GM19328 (cell line): ENCODE measurements around the gene DLGAP1.
"Not testable (repeated sequence)": the region's sequence is repeated elsewhere in the genome, so short reads cannot be mapped to it uniquely, and the experiment has no call there.

Source experiments
- ATAC-seq: cut with Tn5 transposase; IDR thresholded peaks from one replicate; pipeline ENCODE4 v1.9.1; 2021; ENCODE audit warnings: mild to moderate bottlenecking, moderate library complexity; ENCODE audit not compliant: unreplicated experiment

The DLGAP1 gene

GRCh38 chr18:3581890-3582289, 873.2 kb downstream of the DLGAP1 start:
- no peak for ATAC-seq

GRCh38 chr18:3580523-3581025, 874.5 kb downstream of the DLGAP1 start:
- ATAC-seq = not testable (repeated sequence)

DNA sequence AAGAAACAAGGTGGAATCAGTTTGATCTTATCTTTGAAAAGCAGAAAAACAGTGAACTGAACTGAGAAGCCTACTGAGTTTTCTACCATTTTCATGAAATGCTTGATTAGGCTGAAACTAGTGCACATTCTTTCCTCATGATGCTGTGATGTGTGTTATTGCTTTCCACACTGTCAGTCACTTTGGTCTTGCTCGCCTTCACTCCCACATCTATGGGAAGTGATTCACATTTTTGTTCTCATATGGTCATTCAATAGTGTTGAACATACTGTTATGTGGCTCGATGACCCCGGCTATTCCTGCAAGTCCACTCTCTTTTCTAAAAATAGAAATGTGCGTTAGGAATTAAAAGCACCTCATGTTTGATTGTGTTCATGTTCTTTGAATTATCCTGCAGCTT, 875.4 kb downstream of the DLGAP1 start:
- ATAC-seq = no peak

GRCh38 chr18:3578621-3579020, 876.5 kb downstream of the DLGAP1 start:
- ATAC-seq = no peak

DNA sequence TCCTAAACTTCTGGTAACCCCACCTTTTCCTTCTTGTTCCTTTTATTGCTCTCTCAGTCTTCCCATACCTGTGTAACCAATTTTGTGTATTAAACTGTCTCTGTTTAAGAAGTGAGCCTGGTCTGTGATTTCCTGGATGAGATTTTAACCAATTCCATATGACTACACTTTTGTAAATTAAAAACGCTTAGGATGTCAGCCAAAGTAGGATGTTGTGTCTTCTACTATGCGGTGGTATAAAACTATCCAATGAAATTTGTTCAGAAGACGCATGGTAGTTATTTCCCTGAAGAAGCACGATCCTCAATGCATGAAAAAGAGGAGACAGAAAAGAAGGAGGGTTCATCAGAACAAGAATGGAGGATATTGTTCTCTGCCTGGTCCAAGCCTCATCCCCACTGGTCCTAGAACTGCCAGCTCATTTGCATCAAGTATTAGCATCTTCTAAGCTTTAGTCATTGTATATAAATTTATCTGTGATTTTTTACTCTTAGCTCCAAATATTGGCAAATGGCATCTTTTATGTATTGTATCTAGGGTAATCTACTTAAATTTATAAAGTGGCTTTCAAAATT, 877.7 kb downstream of the DLGAP1 start:
- no peak for ATAC-seq

DNA sequence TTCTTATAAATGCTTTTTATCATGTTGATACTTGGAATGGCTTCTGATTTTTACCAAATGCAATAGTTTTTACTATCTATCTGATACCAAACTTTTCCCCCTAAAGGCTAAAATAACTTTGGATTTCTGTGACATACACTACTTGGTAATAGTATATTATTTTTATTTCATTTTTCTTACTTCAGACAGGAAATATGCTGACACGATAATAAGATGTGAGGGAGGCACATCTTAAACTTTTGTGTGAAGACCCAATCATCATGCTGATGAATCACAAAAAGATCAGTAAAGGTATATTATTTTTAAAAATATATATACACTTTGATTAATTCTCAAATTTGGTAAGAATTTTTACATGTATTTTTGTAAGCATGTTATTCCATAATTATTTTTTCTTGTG, 882.3 kb downstream of the DLGAP1 start:
- no peak for ATAC-seq

DNA sequence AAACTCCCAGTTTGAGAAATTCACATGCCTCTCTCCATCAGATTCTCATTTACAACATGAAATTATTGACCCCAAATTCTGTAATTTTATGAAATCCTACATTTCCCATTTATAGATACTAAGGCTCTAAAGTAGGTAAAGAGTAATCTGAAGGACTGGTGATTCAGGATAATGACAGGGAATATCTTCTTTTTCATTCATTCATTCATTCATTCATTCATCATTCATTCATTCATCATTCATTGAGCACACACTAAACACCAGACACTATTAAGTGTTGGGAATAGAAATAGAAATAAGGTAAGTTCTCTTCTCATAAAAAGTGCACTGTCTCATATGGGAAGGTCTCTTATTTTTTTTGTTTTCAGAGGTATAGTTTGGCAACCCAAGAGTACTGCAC, 888.3 kb downstream of the DLGAP1 start:
- no peak for ATAC-seq

DNA sequence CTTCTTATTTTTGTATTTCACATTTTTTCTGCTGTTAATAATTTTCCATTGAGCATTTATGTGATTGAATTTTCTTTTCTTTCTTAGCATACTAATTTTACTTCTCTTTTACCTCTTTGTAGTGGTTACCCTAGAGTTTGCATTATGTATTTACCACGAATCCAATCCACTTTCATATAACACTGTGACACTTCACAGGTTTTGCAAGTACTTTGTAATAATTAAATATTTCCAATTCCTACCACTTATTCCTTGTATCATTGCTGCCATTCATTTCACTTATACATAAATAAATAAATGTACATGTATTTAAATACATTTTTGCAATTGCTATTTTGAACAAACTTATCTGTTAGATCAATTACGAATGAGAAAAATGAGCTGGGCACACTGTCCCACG, 894.4 kb downstream of the DLGAP1 start:
- ATAC-seq = no peak

DNA sequence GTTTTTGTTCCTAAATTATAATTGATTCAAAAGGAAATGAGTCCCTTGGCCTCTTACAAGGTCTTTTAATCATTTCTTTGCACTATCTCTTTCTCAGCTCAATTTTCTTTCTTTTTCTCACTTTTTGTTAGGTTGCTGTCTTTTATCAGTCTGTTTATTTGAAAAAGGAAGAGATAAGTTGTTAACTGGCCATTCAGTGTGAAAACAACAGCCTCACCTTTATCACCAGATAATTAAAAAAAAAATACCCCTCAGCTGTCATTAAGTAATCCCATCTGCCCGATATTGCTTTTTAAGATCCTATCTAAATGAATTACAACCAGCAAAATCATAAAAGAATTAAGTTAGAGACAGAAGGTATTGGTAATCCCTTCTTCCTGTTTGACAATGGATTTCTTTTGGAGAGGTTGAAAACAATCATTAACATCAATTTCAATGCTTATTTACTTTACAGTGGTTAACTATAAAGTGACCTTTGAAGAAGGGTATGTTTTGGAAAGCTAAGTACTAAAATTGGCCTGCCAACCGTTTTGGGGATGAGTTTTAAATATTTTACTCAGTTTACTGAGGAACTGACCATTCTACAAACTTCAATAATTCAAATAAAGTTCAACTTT, 900.2 kb downstream of the DLGAP1 start:
- no peak for ATAC-seq

DNA sequence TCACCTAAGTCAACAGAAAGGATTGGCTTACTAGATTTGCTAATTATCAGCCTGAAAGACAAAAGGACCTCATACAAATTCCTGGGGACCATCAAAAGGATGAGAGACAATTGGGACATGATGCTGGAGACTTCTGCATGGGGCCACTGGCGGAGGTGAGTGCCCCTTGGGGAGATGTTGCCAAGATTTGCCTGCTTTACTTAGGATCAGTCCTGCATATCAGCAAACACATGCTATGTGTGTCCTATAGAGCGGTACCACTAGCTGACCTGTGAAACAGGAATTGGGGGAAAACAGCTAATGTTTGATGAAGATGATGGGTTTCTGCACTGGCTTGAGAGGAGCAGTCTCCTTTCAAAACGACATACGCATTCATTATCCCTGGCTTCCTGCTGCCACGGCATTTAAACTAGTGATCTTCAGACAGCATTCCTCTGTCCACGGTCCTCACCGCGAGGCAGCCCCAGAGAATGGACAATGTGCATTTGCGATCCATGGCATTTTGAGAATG, 901.0 kb downstream of the DLGAP1 start:
- ATAC-seq = no peak

DNA sequence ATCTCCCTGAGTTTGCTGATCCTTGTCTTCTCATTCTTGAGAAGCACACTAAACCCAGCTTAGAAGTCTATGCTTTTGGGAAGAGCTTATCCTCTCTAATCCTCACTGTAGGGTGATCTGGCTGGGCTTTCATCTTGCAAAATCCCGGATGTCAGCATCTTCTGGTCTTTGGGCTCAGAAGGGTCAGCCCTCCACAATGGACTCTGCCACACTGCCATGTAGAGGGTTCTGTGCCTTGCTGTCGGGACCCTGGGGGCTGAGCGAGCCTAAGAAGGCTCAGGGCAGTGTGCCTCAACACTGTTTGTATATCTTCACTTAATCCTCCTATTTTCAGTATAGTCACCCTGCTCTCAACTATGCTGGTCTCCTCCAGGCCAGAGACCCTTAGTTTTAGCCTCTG, 902.8 kb downstream of the DLGAP1 start:
- no peak for ATAC-seq

DNA sequence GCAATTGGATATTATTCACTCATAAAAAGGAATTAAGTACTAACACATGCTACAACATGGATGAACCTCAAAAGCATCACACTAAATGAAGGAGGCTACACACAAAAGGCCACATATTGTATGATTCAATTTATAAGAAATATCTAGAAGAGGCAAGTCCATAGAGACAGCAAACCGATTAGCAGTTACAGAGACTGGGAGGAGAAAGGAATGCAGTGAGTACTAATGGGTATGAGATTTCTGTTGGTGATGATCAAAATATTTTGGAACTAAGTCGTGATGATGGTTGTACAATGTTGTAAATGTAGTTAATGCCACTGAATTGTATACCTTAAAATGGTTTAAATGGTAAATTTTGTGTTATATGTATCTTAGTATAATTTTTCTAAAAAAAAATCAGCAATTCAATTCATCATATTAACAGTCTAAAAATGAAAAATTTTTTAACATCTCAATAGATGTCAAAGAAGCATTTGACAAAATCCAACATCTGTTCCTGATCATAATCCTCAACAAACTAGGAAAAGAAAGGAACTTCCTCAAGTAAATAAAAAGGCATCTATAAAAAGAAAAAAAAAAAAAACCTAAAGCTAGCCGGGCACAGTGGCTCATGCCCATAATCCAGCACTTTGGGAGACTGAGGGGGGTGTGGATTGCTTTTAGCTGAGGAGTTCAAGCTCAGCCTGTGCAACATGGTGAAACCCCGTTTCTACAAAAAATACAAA, 907.1 kb downstream of the DLGAP1 start:
- ATAC-seq = no peak

DNA sequence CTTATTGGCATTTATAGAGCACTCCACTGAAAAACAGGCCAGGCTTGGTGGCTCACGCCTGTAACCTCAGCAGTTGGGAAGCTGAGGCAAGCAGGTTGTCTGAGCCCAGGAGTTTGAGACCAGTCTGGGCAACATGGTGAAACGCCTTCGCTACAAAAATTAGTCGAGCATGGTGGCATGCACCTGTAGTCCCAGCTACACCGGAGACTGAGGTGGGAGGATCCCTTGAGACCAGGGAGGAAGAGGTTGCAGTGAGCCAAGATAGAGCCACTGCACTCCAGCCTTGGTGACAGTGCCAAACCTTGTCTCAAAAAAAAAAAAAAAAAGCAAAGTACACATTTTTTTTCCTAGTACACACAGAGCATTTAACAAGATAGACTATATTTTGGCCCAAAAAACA, 909.0 kb downstream of the DLGAP1 start:
- ATAC-seq = no peak

DNA sequence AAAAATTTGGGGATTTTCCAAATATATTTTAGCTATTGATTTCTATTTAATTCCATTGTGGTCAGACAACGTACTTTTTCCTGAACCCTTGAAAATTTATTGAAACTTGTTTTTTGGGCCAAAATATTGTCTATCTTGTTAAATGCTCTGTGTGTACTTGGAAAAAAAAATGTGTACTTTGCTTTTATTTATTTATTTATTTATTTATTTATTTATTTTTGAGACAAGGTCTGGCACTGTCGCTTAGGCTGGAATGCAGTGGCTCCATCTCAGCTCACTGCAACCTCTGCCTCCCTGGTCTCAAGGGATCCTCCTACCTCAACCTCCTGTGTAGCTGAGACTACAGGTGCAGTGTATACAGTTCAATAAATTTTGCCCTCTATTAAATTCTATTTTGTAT, 910.6 kb downstream of the DLGAP1 start:
- ATAC-seq = no peak

DNA sequence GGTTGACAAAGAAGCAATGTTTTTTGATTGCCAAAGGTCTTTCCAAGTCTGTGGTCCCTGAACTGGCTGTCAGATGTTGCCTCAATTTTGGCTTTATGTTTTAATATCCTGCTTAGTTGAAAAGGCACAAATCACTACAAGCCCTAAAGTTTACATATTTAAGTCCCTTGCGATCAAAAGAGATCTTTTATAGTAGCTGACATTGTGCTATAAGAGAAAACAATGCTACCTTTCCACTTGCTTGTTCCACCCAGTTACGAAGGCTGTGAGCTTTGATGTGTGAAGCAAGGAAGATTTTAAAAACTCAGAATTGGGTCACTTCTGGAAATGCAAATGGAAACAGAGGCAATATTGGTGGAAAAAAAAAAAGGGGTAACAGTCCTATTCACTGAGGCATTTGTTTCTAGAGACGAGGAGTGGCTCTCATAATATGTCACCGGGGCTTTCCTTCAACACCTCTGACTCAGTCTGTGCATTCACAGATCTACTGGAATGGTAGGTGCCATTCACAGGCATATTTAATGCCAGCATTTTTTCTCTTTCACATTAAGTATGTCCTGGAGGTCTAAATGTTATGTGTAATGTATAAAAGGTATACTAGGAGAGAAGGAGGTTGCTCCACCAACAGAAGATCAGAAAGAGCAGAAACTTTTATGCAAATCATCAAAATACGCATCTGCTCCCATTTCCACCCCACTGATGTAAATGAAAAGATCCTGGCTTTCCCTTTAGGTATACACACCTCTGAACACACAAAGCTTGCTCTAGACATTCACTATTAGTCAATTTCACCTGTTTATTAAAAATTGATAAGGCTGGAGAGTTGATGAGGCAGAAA, 913.3 kb downstream of the DLGAP1 start:
- ATAC-seq = no peak

DNA sequence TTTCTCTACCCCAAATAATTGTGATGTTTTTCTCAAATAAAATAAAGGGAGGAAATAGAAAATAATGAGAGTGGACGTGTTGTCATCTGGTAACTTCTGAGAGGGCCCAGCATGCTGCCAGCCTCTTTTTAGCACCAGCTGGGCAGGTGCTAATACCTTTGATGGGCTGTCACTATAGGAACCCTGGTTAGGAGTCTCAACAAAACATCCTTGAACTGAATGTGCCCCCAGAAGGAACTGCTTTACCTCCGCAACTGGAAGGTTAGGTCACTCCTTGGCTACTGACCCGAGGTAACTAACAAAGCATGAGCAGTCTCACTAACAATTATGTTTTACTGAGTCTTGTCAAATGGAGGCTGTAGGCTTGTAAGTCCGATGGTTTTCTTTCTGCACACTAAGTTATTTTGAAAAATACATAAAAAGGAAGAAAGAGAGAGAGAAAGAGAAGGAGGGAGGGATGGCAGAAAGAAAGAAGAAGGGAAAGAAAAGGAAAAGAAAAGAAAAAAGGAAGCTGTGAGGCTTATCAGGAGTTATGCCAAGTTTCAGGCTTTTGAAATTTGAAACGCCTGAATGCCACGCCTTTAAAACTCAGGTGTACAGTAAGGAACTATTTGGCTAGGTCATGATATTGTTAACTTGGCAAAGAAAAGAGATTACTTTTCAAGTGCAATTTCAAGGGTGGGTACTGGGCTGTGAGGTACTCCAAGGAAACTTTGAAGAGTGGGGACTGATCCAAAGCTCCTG, 914.1 kb downstream of the DLGAP1 start:
- ATAC-seq = no peak

DNA sequence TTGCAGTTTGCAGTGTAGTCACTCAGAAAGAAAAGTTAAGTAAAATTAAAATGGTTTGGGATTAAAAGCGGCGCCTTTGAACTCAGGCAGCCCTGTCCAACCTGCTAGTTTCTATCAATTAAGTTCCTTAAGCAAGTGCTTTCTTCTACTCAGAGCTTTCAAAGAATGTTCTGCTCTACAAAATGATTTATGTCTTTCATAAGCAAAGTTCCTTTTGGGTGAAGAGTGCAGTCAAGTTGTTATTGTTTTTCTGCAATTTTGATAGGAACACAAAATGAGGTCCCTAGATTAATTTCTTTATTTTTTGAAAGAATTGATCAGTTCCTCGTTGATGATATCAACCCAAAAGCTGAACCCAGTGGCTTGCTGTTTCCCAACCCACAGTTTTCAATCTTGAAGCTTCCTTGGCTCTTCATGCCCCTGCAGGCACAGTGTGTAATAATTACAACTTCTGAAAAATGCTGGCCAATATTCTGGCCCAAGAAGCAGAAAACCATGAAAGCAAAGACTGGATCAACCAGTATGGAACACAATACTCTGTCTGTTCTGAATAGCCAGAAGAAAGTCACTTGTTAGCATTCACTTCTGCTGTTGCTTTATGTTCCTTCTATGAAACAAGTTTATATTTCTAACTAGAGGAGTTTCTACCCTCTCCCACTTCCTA, 916.0 kb downstream of the DLGAP1 start:
- ATAC-seq = no peak

DNA sequence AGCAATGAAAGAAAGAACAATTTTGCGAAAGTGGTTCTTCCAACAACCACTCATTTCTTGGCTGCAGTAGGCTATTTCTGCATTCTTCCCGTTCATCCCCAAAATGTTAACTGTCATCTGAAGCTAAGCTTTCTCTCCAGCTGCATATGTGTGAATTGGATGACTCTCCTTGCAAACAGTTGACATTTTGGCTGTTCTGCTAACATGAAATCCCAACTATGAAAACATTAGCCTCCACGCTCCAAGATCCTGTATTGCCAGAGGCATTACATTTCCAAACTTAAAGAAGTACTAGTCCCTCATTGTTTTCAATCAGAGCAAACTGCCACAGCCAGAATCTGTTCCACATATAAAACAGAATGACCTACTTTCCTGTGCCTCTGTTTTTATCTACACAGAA, 916.7 kb downstream of the DLGAP1 start:
- no peak for ATAC-seq

GRCh38 chr18:3530807-3531206, 924.3 kb downstream of the DLGAP1 start:
- ATAC-seq = no peak

DNA sequence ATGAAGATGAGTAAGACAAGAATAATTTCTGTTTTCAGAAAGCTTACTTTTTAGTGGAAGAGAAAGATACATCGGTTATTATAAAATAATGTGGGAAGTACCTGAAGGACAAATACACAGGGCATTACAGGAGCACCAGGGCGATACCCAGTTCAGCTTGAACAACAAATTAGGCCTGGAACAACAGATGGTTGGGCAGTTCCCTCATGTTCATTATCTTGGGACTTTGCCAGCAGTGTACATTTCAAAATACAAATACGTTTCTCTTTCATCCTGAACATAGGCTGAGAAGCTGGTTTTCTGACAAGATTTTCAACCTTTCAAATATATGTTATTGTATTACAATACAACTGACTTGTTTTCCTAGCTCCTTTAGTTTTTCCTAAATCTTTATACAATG, 925.5 kb downstream of the DLGAP1 start:
- ATAC-seq = no peak
